Activated CD8-positive, alpha-beta memory T cell treated with anti-CD3 and anti-CD28 coated beads, Interleukin-2, amount 50 U/mL, for 24 hours (primary cell): ENCODE measurements around the gene TRIM8.

ENCODE experiments used
- DNase-seq: peaks from one replicate; pipeline ENCODE4 v3.0.0-alpha.2; 2020; ENCODE audit errors: extremely low read depth

TRIM8 gene

GRCh38 chr10:102632394-102633111 lies 11.7 kb upstream of the TRIM8 start:
- no peak for DNase-seq

DNA sequence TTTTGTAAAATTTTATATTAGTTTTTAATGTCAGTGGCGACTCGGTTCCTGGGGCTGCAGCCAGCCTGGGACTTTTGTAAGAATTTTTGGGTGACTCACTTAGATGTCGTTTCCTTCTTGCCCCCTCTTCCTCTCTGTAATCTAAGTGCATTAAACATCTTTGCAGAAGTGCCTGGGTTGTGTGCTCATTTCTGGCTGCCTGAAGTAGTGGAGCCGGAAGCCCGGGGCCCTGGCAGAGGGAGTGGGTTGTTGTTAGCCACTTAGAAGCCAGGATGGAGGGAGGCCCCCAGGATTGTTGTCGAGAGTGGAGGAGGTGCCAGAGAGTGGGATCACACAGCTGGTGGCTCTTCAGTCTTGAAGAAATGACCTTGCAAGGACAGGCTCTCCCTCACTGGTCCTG lies 11.0 kb upstream of the TRIM8 start:
- no peak for DNase-seq

- no peak for DNase-seq
These were observed 10.4 kb upstream of the TRIM8 start for GRCh38 chr10:102633848-102634247.

GRCh38 chr10:102634686-102635085 lies 9.6 kb upstream of the TRIM8 start:
- DNase-seq: no peak

DNA sequence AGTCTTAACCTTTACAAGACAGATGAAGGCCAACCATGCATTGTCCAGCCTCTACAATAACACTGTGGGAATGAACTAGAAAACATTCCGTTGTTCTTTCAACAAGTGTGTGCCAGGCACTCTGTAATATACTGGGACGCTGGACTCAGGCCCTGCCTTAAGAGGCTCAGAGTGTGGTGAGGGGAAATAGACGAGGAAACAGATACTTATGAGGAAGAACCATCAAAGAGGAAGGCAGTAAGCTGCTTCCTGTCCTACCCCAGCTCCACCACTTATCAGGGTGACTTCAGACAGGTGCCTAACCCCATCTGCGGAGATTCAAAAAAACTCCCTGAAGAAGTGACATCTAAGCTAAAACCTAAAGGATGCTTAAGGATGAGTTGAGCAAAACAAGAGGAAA lies 8.9 kb upstream of the TRIM8 start:
- DNase-seq: no peak

- DNase-seq: no peak
These were observed 4.7 kb upstream of the TRIM8 start for GRCh38 chr10:102639537-102639936.

GRCh38 chr10:102641402-102641801 lies 2.9 kb upstream of the TRIM8 start:
- no peak for DNase-seq

- peak; percentile 96 for DNase-seq
These were observed 2.2 kb upstream of the TRIM8 start for GRCh38 chr10:102641880-102642735.

DNA sequence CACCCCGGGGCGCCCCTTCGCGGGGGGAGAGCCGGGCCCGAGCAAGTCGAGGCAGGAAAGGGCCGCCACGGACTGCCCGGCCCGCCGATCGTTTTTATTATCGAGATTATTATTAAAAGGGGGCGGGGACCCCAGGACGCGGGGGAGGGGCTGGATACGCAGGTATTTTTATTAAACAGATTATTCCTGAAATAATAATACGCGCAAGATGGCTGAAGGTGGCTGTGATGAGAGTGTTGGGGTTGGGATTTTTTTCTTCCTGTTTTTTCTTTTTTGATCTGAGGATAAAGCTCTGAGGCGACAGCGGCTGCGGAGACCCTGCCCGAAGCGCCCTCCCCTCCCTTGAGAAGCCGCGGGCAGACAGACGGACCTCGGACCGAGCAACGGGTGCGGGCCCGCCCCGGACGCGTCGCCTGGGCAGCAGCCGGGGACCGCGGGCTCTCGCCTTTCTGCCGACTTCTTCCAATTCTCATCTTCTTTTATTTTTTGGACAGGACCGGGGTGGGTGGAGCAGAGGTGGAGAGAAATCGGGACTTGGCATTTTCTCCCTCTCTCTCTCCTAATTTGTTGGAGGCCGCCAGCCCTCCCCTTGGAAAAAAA lies 1.4 kb upstream of the TRIM8 start:
- no peak for DNase-seq

DNA sequence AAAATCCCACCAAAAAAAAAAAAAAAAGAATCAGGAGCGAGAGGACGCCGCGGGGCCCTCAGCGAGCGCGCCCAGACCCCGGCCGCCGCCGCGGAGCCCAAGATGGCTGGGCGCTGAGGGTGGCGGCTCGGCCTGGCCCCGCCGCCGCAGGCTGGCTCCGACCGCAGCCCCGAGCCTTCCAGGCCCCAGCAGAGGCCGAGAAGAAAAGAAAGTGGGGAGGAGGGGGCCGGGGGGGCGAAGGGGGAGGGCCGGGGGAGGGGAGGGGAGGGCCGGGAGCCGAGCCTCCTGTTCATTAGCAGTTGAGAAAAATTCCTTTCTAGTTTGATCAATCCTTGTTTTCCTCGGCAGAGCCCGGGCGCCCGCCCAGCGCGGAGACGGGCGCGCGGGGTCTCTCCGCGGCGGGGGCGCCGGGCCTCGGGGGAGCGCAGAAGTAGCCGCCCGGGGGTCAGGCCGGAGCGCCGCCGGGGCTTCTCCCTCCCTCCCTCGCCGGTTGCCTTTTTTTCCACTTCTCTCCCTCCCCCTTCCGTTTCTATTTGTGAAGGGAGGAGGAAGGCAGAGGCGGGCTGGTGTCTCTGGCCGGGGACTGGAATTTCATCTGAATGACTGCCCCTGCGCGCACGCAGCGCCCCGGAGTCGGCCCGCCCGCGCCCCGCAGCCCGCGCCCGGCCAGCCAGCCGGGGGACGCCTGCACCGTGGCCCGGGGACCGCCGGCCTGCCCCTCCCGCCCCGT lies 778 bp upstream of the TRIM8 start:
- no peak for DNase-seq

GRCh38 chr10:102644646-102645387 lies 538 bp downstream of the TRIM8 start:
- no peak for DNase-seq

GRCh38 chr10:102645388-102645740 lies 1.1 kb downstream of the TRIM8 start:
- DNase-seq: no peak

DNA sequence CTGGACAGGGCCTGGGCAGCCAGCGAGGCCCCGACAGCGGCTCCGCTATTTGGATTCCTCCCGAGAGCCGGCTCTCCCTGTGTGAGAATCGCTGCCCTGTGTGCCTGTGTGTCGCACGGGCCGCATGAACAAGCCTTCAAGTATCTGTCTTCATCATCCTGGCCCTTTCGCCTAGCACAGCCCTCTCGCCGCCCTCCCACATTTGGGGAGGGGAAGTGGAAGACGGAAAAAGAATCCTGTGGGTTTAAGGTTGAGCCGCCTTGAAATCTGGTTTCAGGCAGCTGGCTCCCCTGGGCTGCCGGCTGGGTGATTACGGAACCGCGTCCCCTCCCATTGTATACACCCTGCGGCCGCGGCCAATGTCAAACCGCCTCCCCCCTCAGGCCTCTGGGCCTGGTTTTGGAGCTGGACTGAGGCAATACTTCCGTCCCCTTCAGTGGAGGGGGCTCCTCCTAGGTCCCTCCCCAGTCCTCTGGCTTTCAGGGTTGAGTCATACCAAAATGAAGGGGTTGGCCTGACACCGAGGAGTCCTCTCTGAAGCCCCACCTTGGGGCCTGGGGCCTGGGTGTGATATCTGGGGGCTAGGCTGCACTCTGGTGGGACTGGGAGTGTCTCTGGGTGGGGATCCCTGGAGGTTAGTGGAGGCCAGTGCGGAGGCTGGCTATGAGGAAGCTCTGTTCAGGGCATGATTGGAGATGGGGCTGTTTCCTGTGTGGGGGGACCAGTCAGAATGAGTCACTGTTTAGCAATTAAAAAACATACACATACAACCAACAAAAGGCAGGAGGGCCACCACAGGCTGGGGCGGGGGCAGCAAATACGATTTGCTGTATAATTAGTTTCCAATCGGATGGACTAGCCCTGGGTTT lies 1.7 kb downstream of the TRIM8 start:
- peak; percentile 62 for DNase-seq

DNA sequence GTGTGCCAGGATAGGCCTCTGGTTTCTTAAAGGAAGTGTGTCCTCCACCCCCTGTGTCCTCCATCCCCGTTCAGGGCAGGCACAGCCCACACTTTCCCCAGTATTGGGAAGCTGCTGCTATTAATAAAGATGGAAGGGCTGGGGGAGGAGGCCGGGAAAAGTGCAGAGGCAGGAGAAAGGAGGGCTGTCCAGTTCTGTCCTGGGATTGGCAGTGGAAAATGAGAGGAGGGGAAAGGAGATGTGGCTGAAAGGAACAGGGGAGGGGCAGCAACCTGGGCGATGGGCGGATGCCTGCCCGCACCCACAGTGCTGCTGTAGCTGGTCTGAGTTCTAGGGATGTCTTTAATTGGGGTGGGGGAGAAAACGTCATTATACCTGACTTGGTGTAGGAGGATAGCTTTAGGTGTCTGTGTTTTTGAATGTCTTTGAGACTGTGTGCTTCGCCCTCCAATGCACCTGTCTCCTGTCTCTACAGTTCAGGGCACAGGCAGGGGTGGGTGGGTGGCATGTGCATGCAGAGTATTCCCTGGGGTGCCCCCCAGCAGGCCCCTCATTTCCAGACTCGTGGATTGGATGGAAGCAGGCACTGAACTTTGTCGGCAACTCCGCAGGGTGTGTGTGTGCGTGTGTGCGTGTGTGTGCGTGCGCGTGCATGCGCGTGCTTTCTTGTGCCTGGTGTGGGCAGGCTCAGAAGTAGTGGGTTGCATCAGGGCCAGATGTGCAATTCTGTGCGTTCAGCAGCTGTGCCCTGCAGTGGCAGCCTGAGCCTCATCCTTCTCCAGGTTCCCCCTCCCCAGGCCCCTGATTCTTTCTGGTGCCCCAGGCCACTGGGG lies 2.5 kb downstream of the TRIM8 start:
- no peak for DNase-seq

- DNase-seq: no peak
These were observed 3.4 kb downstream of the TRIM8 start for GRCh38 chr10:102647443-102648268.

DNA sequence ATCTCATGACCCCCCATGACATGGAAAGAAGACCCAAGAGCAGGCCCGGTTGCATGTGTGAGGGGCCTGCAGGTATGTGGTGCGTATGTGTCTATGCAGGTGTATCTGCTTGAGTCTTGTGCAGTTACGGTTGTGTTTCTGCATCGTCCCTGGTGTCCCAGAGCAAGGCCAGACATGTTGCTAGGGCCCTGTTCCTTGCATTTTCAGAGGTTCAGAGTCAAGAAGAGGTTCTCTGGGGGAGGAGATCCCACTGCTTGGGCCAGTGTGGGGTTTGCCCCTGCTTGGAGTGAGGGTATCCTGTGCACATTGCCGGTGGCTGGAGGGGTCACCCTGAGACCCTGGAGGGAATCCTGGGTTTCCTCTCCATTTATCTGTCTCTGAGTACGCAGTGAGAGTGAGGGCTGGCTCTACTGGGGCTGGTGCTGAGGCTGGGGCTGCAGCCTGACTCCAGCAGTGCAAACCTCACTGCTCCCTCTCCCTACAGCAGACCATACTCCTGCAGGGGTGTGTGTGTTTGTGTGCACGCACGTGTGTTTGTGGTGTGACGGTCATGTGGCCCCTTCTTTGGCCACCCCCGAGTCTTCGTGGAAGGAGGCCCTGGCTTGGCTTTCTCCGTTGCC lies 4.1 kb downstream of the TRIM8 start:
- no peak for DNase-seq

DNA sequence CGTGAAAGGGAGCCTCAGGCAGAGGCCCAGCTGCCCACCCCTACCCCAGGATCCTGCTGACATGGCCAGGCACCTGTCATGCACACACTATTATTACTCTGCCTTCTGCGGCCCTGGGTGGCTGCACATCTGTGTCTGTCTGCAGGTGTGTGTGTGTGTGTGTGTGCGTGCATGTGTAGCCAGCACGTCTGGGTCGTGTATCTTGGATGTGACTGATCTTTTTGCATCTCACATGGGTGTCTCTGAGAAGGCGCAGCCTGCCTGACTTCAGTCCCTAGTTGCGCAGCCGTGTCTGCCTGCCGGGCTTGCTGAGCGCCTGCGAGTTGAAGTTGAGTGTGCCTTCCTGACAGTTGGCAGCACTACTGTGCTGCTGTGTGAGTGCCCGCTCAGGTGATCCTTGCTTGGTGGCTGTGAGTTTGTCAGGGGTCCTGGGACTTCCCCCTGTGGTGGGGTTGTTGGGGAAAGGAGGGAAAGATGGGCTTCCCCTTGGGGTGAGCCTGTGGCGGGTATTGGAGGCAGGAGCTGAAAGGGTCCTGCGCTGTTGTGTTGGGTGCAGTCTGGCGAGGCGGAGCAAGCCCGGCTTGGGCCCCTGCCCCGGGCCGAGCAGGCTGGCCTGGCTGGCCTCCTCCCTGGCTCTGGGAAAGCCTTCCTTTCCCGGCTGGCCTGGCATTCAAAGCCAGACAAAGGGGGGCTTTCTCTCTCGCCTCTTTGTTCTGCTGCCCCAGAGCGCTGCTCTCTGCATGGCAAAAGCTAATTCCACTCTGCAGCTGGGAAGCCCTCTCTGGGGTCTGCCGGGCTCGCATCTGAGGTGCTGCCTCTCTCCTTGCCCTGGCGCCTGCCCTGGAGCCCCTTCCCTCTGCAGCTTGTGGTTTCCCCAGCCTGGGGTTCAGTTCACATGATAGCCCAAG lies 4.9 kb downstream of the TRIM8 start:
- DNase-seq: no peak
